HEK293 (cell line): ENCODE measurements around the gene TBC1D5.
A peak's percentile ranks its signal among the peaks of the same experiment; 100 is the strongest.

Experiments used
- BCL11A ChIP-seq: fragments of 450-650 bp; formaldehyde crosslinking; IDR thresholded peaks from 2 replicates; pipeline ENCODE4 v1.5.1; 2016; ENCODE audit warnings: low read depth, missing biosample characterization, missing genetic modification characterization
- BCL11B ChIP-seq: fragments of 450-650 bp; formaldehyde crosslinking; IDR thresholded peaks from 2 replicates; pipeline ENCODE4 v1.5.1; 2016; ENCODE audit warnings: low read depth, missing biosample characterization, missing genetic modification characterization
- BCL6B ChIP-seq: fragments of 450-650 bp; formaldehyde crosslinking; IDR thresholded peaks from 2 replicates; pipeline ENCODE4 v1.5.1; 2017; ENCODE audit warnings: missing biosample characterization, missing genetic modification characterization
- HOXC10 ChIP-seq: sonication (generic); formaldehyde crosslinking; IDR thresholded peaks from 2 replicates; pipeline ENCODE4 v1.8.1; 2023; ENCODE audit warnings: mild to moderate bottlenecking, missing genetic modification reagents
- IKZF3 ChIP-seq: fragments of 450-650 bp; IDR thresholded peaks from 2 replicates; pipeline ENCODE4 v1.5.0; 2018; ENCODE audit warnings: missing biosample characterization, mild to moderate bottlenecking, missing genetic modification characterization, moderate library complexity
- OSR2 ChIP-seq: fragments of 450-650 bp; formaldehyde crosslinking; IDR thresholded peaks from 2 replicates; pipeline ENCODE4 v1.5.1; 2016; ENCODE audit warnings: missing biosample characterization, missing genetic modification characterization
- SALL2 ChIP-seq: fragments of 450-650 bp; formaldehyde crosslinking; IDR thresholded peaks from 2 replicates; pipeline ENCODE4 v1.5.0; 2017; ENCODE audit warnings: missing biosample characterization, mild to moderate bottlenecking, missing genetic modification characterization, borderline replicate concordance
- SP7 ChIP-seq: fragments of 450-650 bp; formaldehyde crosslinking; IDR thresholded peaks from 2 replicates; pipeline ENCODE4 v1.5.1; 2016; ENCODE audit warnings: missing biosample characterization, missing genetic modification characterization
- TSHZ1 ChIP-seq: fragments of 450-650 bp; formaldehyde crosslinking; IDR thresholded peaks from 2 replicates; pipeline ENCODE4 v1.5.1; 2016; ENCODE audit warnings: missing biosample characterization, missing genetic modification characterization, borderline replicate concordance
- YY2 ChIP-seq: fragments of 450-650 bp; formaldehyde crosslinking; IDR thresholded peaks from 2 replicates; pipeline ENCODE4 v1.5.1; 2016; ENCODE audit warnings: missing biosample characterization, missing genetic modification characterization
- ZBTB6 ChIP-seq: fragments of 450-650 bp; formaldehyde crosslinking; IDR thresholded peaks from 2 replicates; pipeline ENCODE4 v1.5.1; 2017; ENCODE audit warnings: missing biosample characterization, missing genetic modification characterization
- ZBTB8A ChIP-seq: fragments of 450-650 bp; formaldehyde crosslinking; IDR thresholded peaks from 2 replicates; pipeline ENCODE4 v1.5.1; 2016; ENCODE audit warnings: missing biosample characterization, missing genetic modification characterization
- ZNF280C ChIP-seq: fragments of 450-650 bp; formaldehyde crosslinking; IDR thresholded peaks from 2 replicates; pipeline ENCODE4 v1.5.1; 2016; ENCODE audit warnings: missing biosample characterization, missing genetic modification characterization
- ZNF302 ChIP-seq: fragments of 450-650 bp; formaldehyde crosslinking; IDR thresholded peaks from 2 replicates; pipeline ENCODE4 v1.5.1; 2016; ENCODE audit warnings: missing biosample characterization, missing genetic modification characterization, low read depth
- ZNF398 ChIP-seq: fragments of 450-650 bp; formaldehyde crosslinking; IDR thresholded peaks from 2 replicates; pipeline ENCODE4 v1.5.1; 2017; ENCODE audit warnings: missing biosample characterization, missing genetic modification characterization
- ZNF560 ChIP-seq: fragments of 450-650 bp; formaldehyde crosslinking; IDR thresholded peaks from 2 replicates; pipeline ENCODE4 v1.5.1; 2017; ENCODE audit warnings: missing biosample characterization, missing genetic modification characterization, borderline replicate concordance
- ZNF629 ChIP-seq: fragments of 450-650 bp; formaldehyde crosslinking; IDR thresholded peaks from 2 replicates; pipeline ENCODE4 v1.5.1; 2017; ENCODE audit warnings: missing biosample characterization, missing genetic modification characterization
- ZNF660 ChIP-seq: fragments of 450-650 bp; IDR thresholded peaks from 2 replicates; pipeline ENCODE4 v1.5.1; 2018; ENCODE audit warnings: missing biosample characterization, mild to moderate bottlenecking, missing genetic modification characterization
- ZSCAN18 ChIP-seq: fragments of 450-650 bp; formaldehyde crosslinking; IDR thresholded peaks from 2 replicates; pipeline ENCODE4 v1.5.1; 2016; ENCODE audit warnings: missing biosample characterization, missing genetic modification characterization
- ZSCAN5A ChIP-seq: fragments of 450-650 bp; formaldehyde crosslinking; IDR thresholded peaks from 2 replicates; pipeline ENCODE4 v1.5.1; 2016; ENCODE audit warnings: missing biosample characterization, missing genetic modification characterization

TBC1D5 gene

GRCh38 chr3:17469520-17469919, 272.9 kb downstream of the TBC1D5 start (continued):
- 0 out of 2 replicates have a peak, but pooled peaks have one; percentile 69 for TF ChIP-seq ZSCAN18 (tag by site-specific recombination)
- TF ChIP-seq SP7: peak; percentile 56; the same call in 1 of the 2 replicates
- no peak for TF ChIP-seq HOXC10
- TF ChIP-seq ZBTB8A (tag by site-specific recombination): peak; percentile 37; the same call in 1 of the 2 replicates
- 0 out of 2 replicates have a peak, but pooled peaks have one; percentile 41 for TF ChIP-seq SALL2
- TF ChIP-seq TSHZ1 (tag by site-specific recombination): 0 out of 2 replicates have a peak, but pooled peaks have one; percentile 33
- peak; percentile 62; the same call in 1 of the 2 replicates for TF ChIP-seq BCL11A (tag by site-specific recombination)
- no peak for TF ChIP-seq ZSCAN5A (tag by site-specific recombination)
- no peak for TF ChIP-seq ZBTB6
- peak; percentile 44 for TF ChIP-seq OSR2 (tag by site-specific recombination)
- TF ChIP-seq ZNF280C: no peak
- TF ChIP-seq ZNF660 (tag by site-specific recombination): 0 out of 2 replicates have a peak, but pooled peaks have one; percentile 33
- 0 out of 2 replicates have a peak, but pooled peaks have one; percentile 13 for TF ChIP-seq ZNF302 (tag by site-specific recombination)
- peak; percentile 37; the same call in 1 of the 2 replicates for TF ChIP-seq ZNF398 (tag by site-specific recombination)
- TF ChIP-seq IKZF3 (tag by site-specific recombination): peak; percentile 62
- peak; percentile 40; the same call in 1 of the 2 replicates for TF ChIP-seq YY2
- TF ChIP-seq BCL11B (tag by site-specific recombination): peak; percentile 52; the same call in 1 of the 2 replicates
- TF ChIP-seq ZNF629 (tag by site-specific recombination): peak; percentile 59
- TF ChIP-seq ZNF560: no peak
- peak; percentile 72 for TF ChIP-seq BCL6B (tag by site-specific recombination)
- TF ChIP-seq, all 188 proteins: peak for 35
